ENCODE data around the gene DDIAS. TPM values are rescaled to one million over a fixed set of nuclear protein-coding genes. Genes with fewer than 3 reads are reported as not detected.

The DDIAS gene
- total and polyA plus RNA-seq, 9 of the 15 experiments (the other 6 are each of a cell fraction or from before 2014, with no cell fraction given): 9.4 to 27.2 (median 23.3) TPM

GRCh38 chr11:82899186-82899820 lies 2.2 kb upstream of the DDIAS start (continued):
- TF ChIP-seq CSDE1 (IDR thresholded peaks at IDR 0.05) (no peak), CAMTA2 (CRISPR knock-in tag; conservative IDR thresholded peaks at IDR 0.05) (no peak), TEAD2 (tag; IDR thresholded peaks at IDR 0.05) (no peak), NFYB (IDR thresholded peaks at IDR 0.05; ENCODE audit: extremely low read depth, insufficient read length) (no peak)

- Histone ChIP-seq H3K9ac (ENCODE audit: insufficient read depth in 1 of 2, low read depth in 2 of 2, low read length in 2 of 2) (peak overlapping the region; percentile 83 to 89), H3K4me2 (ENCODE audit: insufficient read depth, low read length) (peak overlapping the region; percentile 100), H3K36me3 (ENCODE audit: control insufficient read depth, insufficient read depth, low read length) (no peaks in the 10 kb centered on the region), H4K20me1 (replicated peaks; ENCODE audit: control insufficient read depth, insufficient read depth, low read length) (no peaks in the 10 kb centered on the region), H3K27me3 (ENCODE audit: control insufficient read depth in 2 of 2, insufficient read depth in 2 of 2, low read length in 2 of 2) (no peaks in the 10 kb centered on the region), H3K4me3 (peak overlapping the region; percentile 69), H3K9me3 (replicated peaks; ENCODE audit: control insufficient read depth, insufficient read depth, low read depth, low read length) (no peaks in the 10 kb centered on the region), H2AFZ (ENCODE audit: low read depth, low read length) (peak overlapping the region; percentile 97), H3K9me1 (ENCODE audit: control insufficient read depth, insufficient read depth, low read length) (no peaks in the 10 kb centered on the region), H3K27ac (ENCODE audit: extremely low read depth, low read depth, low read length) (peak overlapping the region; percentile 77), H3K4me1 (replicated peaks in 1 of 2; ENCODE audit: control insufficient read depth in 2 of 2, insufficient read depth in 2 of 2, low read length in 2 of 2) (peaks cover 8 to 24% of the 10 kb centered on the region in 2 experiments), H3K79me2 (ENCODE audit: control insufficient read depth, insufficient read depth, low read length) (peaks cover 55% of the 10 kb centered on the region)
- intact Hi-C loops (cut with micrococcal nuclease) (loop anchor here (2.0 to 10.0 kb wide), 5 partner anchors 183 to 915 kb away; partner anchors contain the start of genes ANKRD42 and PCF11), in situ Hi-C loops (cut with MboI) (loop anchor here (25.0 kb wide), 1 partner anchor 337 kb away; no protein-coding TSS in a partner anchor)
- ChIA-PET CTCF (ENCODE audit: low intra/inter-chr PET ratio) (interaction anchor here (1.4 kb wide), 1 partner anchor 33 kb away, joined by 3 read pairs; no protein-coding TSS in a partner anchor), POLR2A (interaction anchor here (0.9 to 1.7 kb wide), 6 partner anchors 8 to 257 kb away, joined by 3 to 9 read pairs (median 5); partner anchors contain the start of gene PCF11)
- peak; percentile 2; the same call in 2 of the 3 replicates for ATAC-seq
- peak in 1 of 4 experiments; percentile 8 for DNase-seq (ENCODE audit: extremely low read depth in 1 of 4, low spot score in 3 of 4)
- BruUV-seq (replicated peaks): TSS peak; percentile 52
- no peak for FAIRE-seq
- under 1% methylated on average over 11 of the region's 11 CpGs for WGBS (ENCODE audit: insufficient coverage, low coverage, missing lambda C conversion rate)
- TF ChIP-seq KLF16 (IDR thresholded peaks at IDR 0.05) (no peak), ETV6 (IDR thresholded peaks at IDR 0.05; ENCODE audit: borderline replicate concordance in 1 of 2, low read depth in 2 of 2, low read length in 1 of 2) (no peak), ETV6 (CRISPR knock-in tag; IDR thresholded peaks at IDR 0.05; ENCODE audit: borderline replicate concordance) (no peak), SREBF2 (CRISPR knock-in tag; IDR thresholded peaks at IDR 0.05) (0 out of 2 replicates have a peak, but pooled peaks have one; percentile 47), NONO (IDR thresholded peaks at IDR 0.05; ENCODE audit: low read depth in 2 of 2, low read length in 1 of 2) (0 out of 4 replicates have a peak, but pooled peaks of 1 of the 2 experiments have one; percentile 4), ZFPM2 (CRISPR knock-in tag; IDR thresholded peaks at IDR 0.05) (no peak), MECOM (CRISPR knock-in tag; IDR thresholded peaks at IDR 0.05) (no peak), GABPB1 (CRISPR knock-in tag; IDR thresholded peaks at IDR 0.05) (no peak), HDAC8 (tag; IDR thresholded peaks at IDR 0.05) (no peak), GTF2F1 (IDR thresholded peaks at IDR 0.05; ENCODE audit: low read depth, low read length) (no peak), ZBTB49 (CRISPR knock-in tag; IDR thresholded peaks at IDR 0.05; ENCODE audit: borderline replicate concordance) (no peak), MBD2 (IDR thresholded peaks at IDR 0.05; ENCODE audit: borderline replicate concordance, low read depth) (no peak), ZNF695 (CRISPR knock-in tag; IDR thresholded peaks at IDR 0.05) (no peak)
Measured at GRCh38 chr11:82899957-82900276, 1.6 kb upstream of the DDIAS start.
